Loucy (cell line): ENCODE data around the gene RAB44.

Experiments used
- H2AFZ ChIP-seq: fragments of 200-600 bp; sonication (generic); 2 replicates; pipeline ENCODE4 v1.6.0; 2016; ENCODE audit warnings: antibody characterized with exemption, mild to moderate bottlenecking, low read length, moderate library complexity
- H3F3A ChIP-seq: fragments of 200-600 bp; 2 replicates; pipeline ENCODE4 v1.6.0; 2016; ENCODE audit warnings: antibody characterized with exemption, low read depth, mild to moderate bottlenecking
- H3K27me3 ChIP-seq: fragments of 200-600 bp; sonication (generic); 2 replicates; pipeline ENCODE4 v1.6.1; 2014; ENCODE audit warnings: low read length, mild to moderate bottlenecking; ENCODE audit not compliant: insufficient read depth, poor library complexity, severe bottlenecking
- H3K36me3 ChIP-seq: fragments of 200-600 bp; sonication (generic); 2 replicates; pipeline ENCODE4 v1.6.1; 2016; ENCODE audit warnings: low read length; ENCODE audit not compliant: insufficient read depth
- H3K4me1 ChIP-seq: fragments of 200-600 bp; sonication (generic); 2 replicates; pipeline ENCODE4 v1.5.1; 2014; ENCODE audit warnings: low read length, mild to moderate bottlenecking; ENCODE audit not compliant: insufficient read depth, poor library complexity, severe bottlenecking
- H3K4me2 ChIP-seq: fragments of 200-600 bp; sonication (generic); 2 replicates; pipeline ENCODE4 v1.6.0; 2014; ENCODE audit warnings: antibody characterized with exemption, low read length, low read depth, mild to moderate bottlenecking; ENCODE audit not compliant: poor library complexity, severe bottlenecking
- H3K4me3 ChIP-seq: fragments of 200-600 bp; sonication (generic); 2 replicates; pipeline ENCODE4 v1.5.1; 2014; ENCODE audit warnings: low read length, mild to moderate bottlenecking, mixed read lengths; ENCODE audit not compliant: poor library complexity, severe bottlenecking
- H3K79me2 ChIP-seq: fragments of 200-600 bp; sonication (generic); 2 replicates; pipeline ENCODE4 v1.6.1; 2014; ENCODE audit warnings: low read length; ENCODE audit not compliant: insufficient read depth
- H3K9ac ChIP-seq: fragments of 200-600 bp; sonication (generic); 2 replicates; pipeline ENCODE4 v1.6.0; 2014; ENCODE audit warnings: mild to moderate bottlenecking, low read depth, low read length, moderate library complexity; ENCODE audit not compliant: poor library complexity, severe bottlenecking
- H3K9me2 ChIP-seq: fragments of 200-600 bp; sonication (generic); replicated peaks from 2 replicates; pipeline ENCODE4 v1.6.1; 2016; ENCODE audit warnings: low read depth, low read length, mixed read lengths
- H3K9me3 ChIP-seq: fragments of 200-600 bp; sonication (generic); 2 replicates; pipeline ENCODE4 v1.6.1; 2014; ENCODE audit warnings: mild to moderate bottlenecking, antibody characterized with exemption, low read length, low read depth; ENCODE audit not compliant: insufficient read depth
- H4K20me1 ChIP-seq: fragments of 200-600 bp; sonication (generic); 2 replicates; pipeline ENCODE4 v1.6.0; 2014; ENCODE audit warnings: antibody characterized with exemption, low read length, mild to moderate bottlenecking; ENCODE audit not compliant: insufficient read depth, poor library complexity, severe bottlenecking
- CTCF ChIP-seq: fragments of 200-600 bp; sonication (generic); conservative IDR thresholded peaks from 2 replicates; pipeline ENCODE4 v1.5.1; 2014; ENCODE audit warnings: mild to moderate bottlenecking, antibody characterized with exemption, low read length
- EZH2phosphoT487 ChIP-seq: fragments of 200-600 bp; IDR thresholded peaks from 2 replicates; pipeline ENCODE4 v1.6.1; 2018; ENCODE audit warnings: antibody characterized with exemption, mild to moderate bottlenecking, moderate library complexity, borderline replicate concordance

The RAB44 gene

GRCh38 chr6:36716476-36717093, 19.0 kb downstream of the RAB44 start:
- Histone ChIP-seq H3K9ac (no peak overlapping the region), H3K27me3 (no peaks in the 10 kb centered on the region), H3K4me2 (no peak overlapping the region), H3F3A (no peaks in the 10 kb centered on the region), H4K20me1 (no peaks in the 10 kb centered on the region), H3K9me3 (no peaks in the 10 kb centered on the region), H3K36me3 (peaks cover 76% of the 10 kb centered on the region; the same call in 1 of the 2 replicates), H3K79me2 (no peaks in the 10 kb centered on the region), H3K4me1 (no peaks in the 10 kb centered on the region), H3K9me2 (no peaks in the 10 kb centered on the region), H2AFZ (no peak overlapping the region), H3K4me3 (no peak overlapping the region)
- no peak for TF ChIP-seq EZH2phosphoT487
- TF ChIP-seq CTCF: no peak

- Histone ChIP-seq H3K4me1 (no peaks in the 10 kb centered on the region), H3K9ac (no peak overlapping the region), H3K27me3 (no peaks in the 10 kb centered on the region), H2AFZ (no peak overlapping the region), H3K9me3 (no peaks in the 10 kb centered on the region), H3K4me2 (no peak overlapping the region), H3K4me3 (no peak overlapping the region), H3K79me2 (no peaks in the 10 kb centered on the region), H3K36me3 (peaks cover 76% of the 10 kb centered on the region; the same call in 1 of the 2 replicates), H3F3A (no peaks in the 10 kb centered on the region), H3K9me2 (no peaks in the 10 kb centered on the region), H4K20me1 (no peaks in the 10 kb centered on the region)
- TF ChIP-seq CTCF (no peak), EZH2phosphoT487 (no peak)
Measured at GRCh38 chr6:36717231-36717825, 19.7 kb downstream of the RAB44 start.

GRCh38 chr6:36717871-36718540, 20.4 kb downstream of the RAB44 start:
- peaks cover 76% of the 10 kb centered on the region; the same call in 1 of the 2 replicates for H3K36me3 ChIP-seq
- TF ChIP-seq EZH2phosphoT487 (no peak), CTCF (no peak)
- H3F3A ChIP-seq: no peaks in the 10 kb centered on the region
- H3K9me3 ChIP-seq: no peaks in the 10 kb centered on the region
- H4K20me1 ChIP-seq: no peaks in the 10 kb centered on the region
- no peak overlapping the region for H3K4me2 ChIP-seq
- H3K4me1 ChIP-seq: no peaks in the 10 kb centered on the region
- H3K9ac ChIP-seq: no peak overlapping the region
- H3K79me2 ChIP-seq: no peaks in the 10 kb centered on the region
- H2AFZ ChIP-seq: no peak overlapping the region
- H3K4me3 ChIP-seq: no peak overlapping the region
- H3K9me2 ChIP-seq: no peaks in the 10 kb centered on the region
- H3K27me3 ChIP-seq: no peaks in the 10 kb centered on the region
